Left ventricle myocardium inferior (tissue), 1 donor: ENCODE data around the gene C1QTNF6. TPM values are rescaled to one million over a fixed set of nuclear protein-coding genes. Genes with fewer than 3 reads are reported as not detected.

Source experiments
- DNase-seq: peaks from one replicate; pipeline ENCODE4 v3.0.0-alpha.2; 2020
- H3K27ac ChIP-seq: fragments of 200-600 bp; replicated peaks from 2 replicates; pipeline ENCODE4 v1.8.0; 2021
- H3K27me3 ChIP-seq: fragments of 200-600 bp; 2 replicates; pipeline ENCODE4 v1.8.0; 2021; ENCODE audit warnings: low read depth
- H3K36me3 ChIP-seq: fragments of 200-600 bp; 2 replicates; pipeline ENCODE4 v1.8.0; 2021
- H3K4me1 ChIP-seq: fragments of 200-600 bp; 2 replicates; pipeline ENCODE4 v1.8.0; 2021
- H3K4me3 ChIP-seq: fragments of 200-600 bp; 2 replicates; pipeline ENCODE4 v1.8.0; 2021; ENCODE audit warnings: mild to moderate bottlenecking, moderate library complexity
- H3K9me3 ChIP-seq: fragments of 200-600 bp; replicated peaks from 2 replicates; pipeline ENCODE4 v1.8.0; 2021
- intact Hi-C: fragments of 100-400 bp; cut with micrococcal nuclease; formaldehyde crosslinking; loops from one replicate; pipeline ENCODE4 v1.11.0; 2022
- total RNA-seq: library from RNA; stranded (reverse); fragmentation: NEBNext Ultra II Directional; extraction: Animal tissue kit (Norgen Biotek cat#: 25700); gene quantifications from one replicate; pipeline ENCODE4 v1.2.1, GENCODE V29; 2021
- TF ChIP-seq, protein P1 (sequence below): fragments of 200-600 bp; IDR thresholded peaks from 2 replicates; pipeline ENCODE4 v1.8.0; 2021; ENCODE audit warnings: antibody characterized with exemption, mild to moderate bottlenecking, borderline replicate concordance
- donor health status: DM: no; HTN: yes; CAD: no; lungs with severe emphysema.

Gene C1QTNF6
- total RNA-seq, 1 donor from 2014 or later: 1.3 TPM

DNA sequence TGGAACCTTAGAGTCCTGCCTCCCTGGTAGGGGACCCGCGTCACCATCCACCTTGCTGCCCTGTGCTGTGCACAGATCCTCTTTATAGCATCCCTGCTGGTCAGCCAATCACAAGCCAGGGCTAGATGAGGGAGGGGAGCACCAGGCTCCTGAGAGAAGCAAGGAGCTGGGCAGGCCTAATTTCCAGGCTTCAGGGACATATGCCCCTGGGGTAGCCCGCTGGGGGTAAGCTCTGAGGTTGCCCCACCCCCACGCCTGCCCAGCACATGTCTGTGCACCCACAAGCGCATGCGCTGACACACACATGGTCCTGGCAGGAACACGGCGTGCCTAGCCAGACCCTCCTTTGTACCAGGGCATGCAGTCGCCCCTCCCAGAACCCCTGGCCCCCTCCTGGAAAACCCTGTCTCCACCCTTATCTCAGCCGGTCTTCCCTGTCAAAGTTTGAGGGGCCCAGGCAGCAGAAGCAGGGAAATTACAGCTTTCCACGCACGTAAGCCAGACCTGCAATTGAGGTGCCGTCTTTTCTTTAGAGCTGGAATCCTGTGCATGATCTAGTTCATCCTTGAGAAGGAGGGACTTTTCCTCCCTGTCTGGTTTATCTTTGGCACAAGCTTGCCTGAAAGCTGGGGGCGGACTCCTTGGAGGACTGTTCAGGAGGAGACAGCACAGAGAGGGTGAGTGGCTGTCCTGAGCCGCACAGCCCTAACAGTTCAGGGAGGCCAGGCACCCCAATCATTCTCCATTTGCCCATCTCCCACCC lies 22.2 kb upstream of the C1QTNF6 start:
- H3K27me3 ChIP-seq: peaks cover 84% of the 10 kb centered on the region
- intact Hi-C loops: no loop called here
- DNase-seq: no peak

DNA sequence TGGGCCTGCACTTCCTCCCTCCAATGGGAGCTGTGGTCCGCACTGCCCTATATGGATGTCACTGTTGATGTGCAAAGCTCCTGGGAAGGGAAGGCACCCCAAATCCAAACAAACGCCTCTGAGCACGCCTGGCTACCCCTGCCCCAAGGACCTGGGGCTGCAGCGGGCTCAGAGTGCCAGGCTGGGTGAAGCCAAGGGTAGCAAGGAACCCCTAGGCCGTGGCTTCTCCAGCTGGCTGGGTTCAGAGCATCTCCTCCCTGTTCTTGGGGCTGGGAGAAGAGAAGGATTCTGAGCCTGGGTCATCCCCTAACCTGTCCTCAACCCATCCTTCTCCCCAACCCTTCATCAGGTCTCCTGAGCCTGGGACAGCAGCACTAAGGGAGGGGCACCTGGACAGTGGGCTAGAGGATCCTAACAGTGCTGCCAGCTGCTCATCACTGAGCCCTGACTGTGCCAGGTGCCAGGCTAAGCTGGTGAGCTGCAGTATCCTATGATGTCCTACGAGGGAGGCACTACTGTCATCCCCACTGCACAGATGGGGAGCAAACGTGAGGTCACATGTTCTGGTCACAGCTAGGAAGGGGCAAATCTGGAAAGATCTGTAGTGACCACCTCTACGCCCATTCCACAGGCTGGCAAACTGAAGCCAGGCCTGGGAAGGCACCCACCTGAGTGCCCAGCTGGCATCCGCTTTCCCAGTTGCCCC lies 21.2 kb upstream of the C1QTNF6 start:
- Histone ChIP-seq H3K4me1 (peaks cover 4% of the 10 kb centered on the region), H3K4me3 (no peak overlapping the region), H3K36me3 (no peaks in the 10 kb centered on the region), H3K9me3 (no peaks in the 10 kb centered on the region), H3K27me3 (peaks cover 75% of the 10 kb centered on the region), H3K27ac (no peak overlapping the region)
- TF ChIP-seq, protein P1, sequence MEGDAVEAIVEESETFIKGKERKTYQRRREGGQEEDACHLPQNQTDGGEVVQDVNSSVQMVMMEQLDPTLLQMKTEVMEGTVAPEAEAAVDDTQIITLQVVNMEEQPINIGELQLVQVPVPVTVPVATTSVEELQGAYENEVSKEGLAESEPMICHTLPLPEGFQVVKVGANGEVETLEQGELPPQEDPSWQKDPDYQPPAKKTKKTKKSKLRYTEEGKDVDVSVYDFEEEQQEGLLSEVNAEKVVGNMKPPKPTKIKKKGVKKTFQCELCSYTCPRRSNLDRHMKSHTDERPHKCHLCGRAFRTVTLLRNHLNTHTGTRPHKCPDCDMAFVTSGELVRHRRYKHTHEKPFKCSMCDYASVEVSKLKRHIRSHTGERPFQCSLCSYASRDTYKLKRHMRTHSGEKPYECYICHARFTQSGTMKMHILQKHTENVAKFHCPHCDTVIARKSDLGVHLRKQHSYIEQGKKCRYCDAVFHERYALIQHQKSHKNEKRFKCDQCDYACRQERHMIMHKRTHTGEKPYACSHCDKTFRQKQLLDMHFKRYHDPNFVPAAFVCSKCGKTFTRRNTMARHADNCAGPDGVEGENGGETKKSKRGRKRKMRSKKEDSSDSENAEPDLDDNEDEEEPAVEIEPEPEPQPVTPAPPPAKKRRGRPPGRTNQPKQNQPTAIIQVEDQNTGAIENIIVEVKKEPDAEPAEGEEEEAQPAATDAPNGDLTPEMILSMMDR: no peak
- intact Hi-C loops: no loop called here
- no peak for DNase-seq

More for the DNA sequence above, 22.2 kb upstream of the C1QTNF6 start:
- Histone ChIP-seq H3K36me3 (no peaks in the 10 kb centered on the region), H3K4me3 (no peak overlapping the region), H3K27ac (no peak overlapping the region), H3K9me3 (no peaks in the 10 kb centered on the region), H3K4me1 (peaks cover 4% of the 10 kb centered on the region)
- TF ChIP-seq, protein P1: no peak

DNA sequence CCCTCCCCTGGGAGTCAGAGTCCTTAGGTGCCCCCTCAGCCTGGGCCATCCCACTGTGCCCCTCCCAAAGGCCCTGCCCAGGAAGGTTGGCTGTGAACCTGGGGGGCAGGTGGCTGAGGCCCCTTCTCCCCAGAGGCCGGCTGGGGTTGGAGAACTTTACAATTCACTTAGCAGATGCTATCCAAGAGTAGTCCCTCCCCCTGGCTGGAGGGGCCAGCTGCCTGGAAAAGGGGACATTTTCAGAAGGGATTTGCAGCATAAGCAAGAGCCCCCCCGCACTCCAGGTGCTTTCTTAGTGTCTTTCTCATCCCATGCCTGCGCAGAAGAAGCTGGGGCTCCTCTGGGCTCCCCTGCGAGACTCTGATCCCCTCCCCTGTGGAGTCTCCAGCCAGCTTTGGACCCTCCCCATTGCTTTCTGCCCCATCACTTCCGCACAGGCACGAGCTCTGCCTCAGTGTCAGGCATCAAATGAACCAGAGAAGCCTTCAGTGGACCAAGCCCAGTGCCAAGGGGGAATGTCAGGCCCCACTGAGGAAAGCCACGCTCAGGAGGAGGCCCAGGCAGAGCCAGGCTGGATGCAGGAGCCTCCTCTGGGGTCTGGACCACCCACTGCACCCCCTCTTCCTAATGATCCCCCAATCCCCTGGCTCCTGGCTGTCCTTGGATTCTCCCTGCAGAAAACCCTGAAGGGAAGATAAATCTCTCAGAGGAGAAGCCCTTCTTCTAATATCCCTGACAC lies 20.5 kb upstream of the C1QTNF6 start:
- intact Hi-C loops: no loop called here
- no peaks in the 10 kb centered on the region for H3K9me3 ChIP-seq
- H3K4me3 ChIP-seq: no peak overlapping the region
- no peak for DNase-seq
- no peak overlapping the region for H3K27ac ChIP-seq
- H3K4me1 ChIP-seq: peaks cover 4% of the 10 kb centered on the region
- H3K36me3 ChIP-seq: no peaks in the 10 kb centered on the region
- TF ChIP-seq, protein P1: no peak
- H3K27me3 ChIP-seq: peaks cover 68% of the 10 kb centered on the region

DNA sequence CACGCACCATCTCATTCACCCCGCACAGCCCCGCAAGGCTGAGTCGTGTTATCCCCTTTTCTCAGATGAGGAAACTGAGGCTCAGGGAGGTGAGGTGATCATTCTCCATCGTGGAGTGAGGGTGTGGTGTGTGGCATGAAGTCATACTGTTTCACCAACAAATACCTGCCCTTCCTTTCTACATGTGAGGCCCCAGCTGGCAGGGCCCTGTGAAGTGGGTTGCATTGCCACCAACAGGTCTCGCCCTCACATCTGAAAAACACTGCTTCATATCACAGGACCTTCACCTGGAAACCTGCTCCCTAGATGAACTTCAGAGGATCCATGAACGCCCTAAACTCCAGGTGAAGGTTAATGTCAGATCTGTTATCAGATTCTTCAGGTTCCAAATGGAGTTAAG lies 19.9 kb upstream of the C1QTNF6 start:
- Histone ChIP-seq H3K4me1 (peaks cover 4% of the 10 kb centered on the region), H3K9me3 (no peaks in the 10 kb centered on the region), H3K27ac (no peak overlapping the region), H3K4me3 (no peak overlapping the region), H3K27me3 (peaks cover 62% of the 10 kb centered on the region), H3K36me3 (no peaks in the 10 kb centered on the region)
- intact Hi-C loops: no loop called here
- DNase-seq: no peak
- TF ChIP-seq, protein P1: no peak
